DOHH2 (cell line): ENCODE measurements around the gene UBR2.

Experiments used
- H3F3A ChIP-seq: fragments of 200-600 bp; sonication (generic), shearing (Covaris generic); 2 replicates; pipeline ENCODE4 v1.6.0; 2016; ENCODE audit warnings: antibody characterized with exemption, mild to moderate bottlenecking; ENCODE audit not compliant: control insufficient read depth, insufficient read depth
- H3K27ac ChIP-seq: fragments of 200-600 bp; sonication (generic); 2 replicates; pipeline ENCODE4 v1.5.1; 2014; ENCODE audit warnings: low read depth, mild to moderate bottlenecking, low read length, moderate library complexity
- H3K27me3 ChIP-seq: fragments of 200-600 bp; sonication (generic); 2 replicates; pipeline ENCODE4 v1.6.1; 2014; ENCODE audit warnings: mild to moderate bottlenecking, low read length, mixed read lengths; ENCODE audit not compliant: control insufficient read depth
- H3K36me3 ChIP-seq: fragments of 200-600 bp; sonication (generic); 2 replicates; pipeline ENCODE4 v1.6.1; 2014; ENCODE audit warnings: mild to moderate bottlenecking, low read length, moderate library complexity, mixed read lengths; ENCODE audit not compliant: control insufficient read depth
- H3K4me1 ChIP-seq: fragments of 200-600 bp; sonication (generic); 2 replicates; pipeline ENCODE4 v1.6.1; 2014; ENCODE audit warnings: mild to moderate bottlenecking, low read length, mixed read lengths; ENCODE audit not compliant: control insufficient read depth
- H3K4me2 ChIP-seq: fragments of 200-600 bp; sonication (generic); 2 replicates; pipeline ENCODE4 v1.6.0; 2014; ENCODE audit warnings: mild to moderate bottlenecking, low read length, moderate library complexity
- H3K4me3 ChIP-seq: fragments of 200-600 bp; sonication (generic); 2 replicates; pipeline ENCODE4 v1.5.1; 2014; ENCODE audit warnings: mild to moderate bottlenecking, low read length, mixed read lengths
- H3K79me2 ChIP-seq: fragments of 200-600 bp; sonication (generic); 2 replicates; pipeline ENCODE4 v1.6.1; 2014; ENCODE audit warnings: mild to moderate bottlenecking, low read length, mixed read lengths; ENCODE audit not compliant: control insufficient read depth
- H3K9me2 ChIP-seq: fragments of 200-600 bp; sonication (generic); replicated peaks from 2 replicates; pipeline ENCODE4 v1.6.1; 2014; ENCODE audit warnings: mild to moderate bottlenecking, low read length, mixed read lengths; ENCODE audit not compliant: control insufficient read depth
- H3K9me3 ChIP-seq: fragments of 200-600 bp; sonication (generic); 2 replicates; pipeline ENCODE4 v1.6.1; 2014; ENCODE audit warnings: antibody characterized with exemption, low read length, mixed read lengths; ENCODE audit not compliant: control insufficient read depth, insufficient read depth
- H4K20me1 ChIP-seq: fragments of 200-600 bp; sonication (generic); 2 replicates; pipeline ENCODE4 v1.6.0; 2014; ENCODE audit warnings: low read depth, mild to moderate bottlenecking, antibody characterized with exemption, low read length, moderate library complexity; ENCODE audit not compliant: control insufficient read depth, insufficient read depth
- CTCF ChIP-seq: fragments of 200-600 bp; sonication (generic); IDR thresholded peaks from one replicate; pipeline ENCODE4 v1.5.1; 2014; ENCODE audit warnings: antibody characterized with exemption, mild to moderate bottlenecking, low read depth, low read length; ENCODE audit not compliant: poor library complexity, severe bottlenecking
- EZH2phosphoT487 ChIP-seq: fragments of 200-600 bp; sonication (generic); IDR thresholded peaks from 2 replicates; pipeline ENCODE4 v1.6.1; 2017; ENCODE audit warnings: borderline replicate concordance, mild to moderate bottlenecking, antibody characterized with exemption, low read length, moderate library complexity, mixed read lengths

Gene UBR2

GRCh38 chr6:42522036-42522435 is 41.8 kb upstream of the UBR2 start:
- Histone ChIP-seq H3K36me3 (no peaks in the 10 kb centered on the region), H3K4me2 (no peak overlapping the region), H3K9me3 (no peaks in the 10 kb centered on the region), H3K9me2 (no peaks in the 10 kb centered on the region), H3K4me3 (no peak overlapping the region), H3F3A (no peaks in the 10 kb centered on the region), H3K4me1 (peaks cover 13% of the 10 kb centered on the region), H4K20me1 (no peaks in the 10 kb centered on the region), H3K27me3 (no peaks in the 10 kb centered on the region), H3K27ac (no peak overlapping the region), H3K79me2 (no peaks in the 10 kb centered on the region)
- TF ChIP-seq CTCF (no peak), EZH2phosphoT487 (no peak)

- no peaks in the 10 kb centered on the region for H4K20me1 ChIP-seq
- H3K4me2 ChIP-seq: no peak overlapping the region
- no peaks in the 10 kb centered on the region for H3K27me3 ChIP-seq
- H3K9me3 ChIP-seq: no peaks in the 10 kb centered on the region
- H3K9me2 ChIP-seq: no peaks in the 10 kb centered on the region
- no peak overlapping the region for H3K4me3 ChIP-seq
- H3K36me3 ChIP-seq: no peaks in the 10 kb centered on the region
- H3F3A ChIP-seq: no peaks in the 10 kb centered on the region
- H3K4me1 ChIP-seq: peaks cover 13% of the 10 kb centered on the region
- no peaks in the 10 kb centered on the region for H3K79me2 ChIP-seq
- H3K27ac ChIP-seq: no peak overlapping the region
- TF ChIP-seq EZH2phosphoT487: no peak
- no peak for TF ChIP-seq CTCF
These were observed 40.7 kb upstream of the UBR2 start for GRCh38 chr6:42522942-42523814.

- no peaks in the 10 kb centered on the region for H3K9me2 ChIP-seq
- peaks cover 16% of the 10 kb centered on the region for H3K4me1 ChIP-seq
These were observed 38.6 kb upstream of the UBR2 start for GRCh38 chr6:42525206-42525605.

More at GRCh38 chr6:42525206-42525605, 38.6 kb upstream of the UBR2 start:
- Histone ChIP-seq H3K79me2 (no peaks in the 10 kb centered on the region), H3K27ac (no peak overlapping the region), H3K36me3 (no peaks in the 10 kb centered on the region), H4K20me1 (no peaks in the 10 kb centered on the region), H3K9me3 (no peaks in the 10 kb centered on the region), H3K27me3 (no peaks in the 10 kb centered on the region), H3F3A (no peaks in the 10 kb centered on the region), H3K4me2 (no peak overlapping the region), H3K4me3 (no peak overlapping the region)
- no peak for TF ChIP-seq EZH2phosphoT487
- TF ChIP-seq CTCF: no peak
